K562 (cell line): Measurements from ENCODE around the gene CEMIP. TPM values are rescaled to one million over a fixed set of nuclear protein-coding genes. Genes with fewer than 3 reads are reported as not detected.

Source experiments
- CBFA2T3 ChIP-seq: fragments of 450-650 bp; IDR thresholded peaks from 2 replicates; pipeline ENCODE4 v1.6.1; 2017
- CREB1 ChIP-seq, 2 experiments: sonication (generic) in 1 of 2; formaldehyde crosslinking in 1 of 2; IDR thresholded peaks; 2 replicates each; pipeline versions ENCODE4 v1.6.1 to v1.8.0; 2012 to 2022; ENCODE audit warnings: inconsistent platforms in 1 of 2, mild to moderate bottlenecking in 1 of 2, missing genetic modification reagents in 1 of 2, moderate library complexity in 1 of 2
- ETS2 ChIP-seq: IDR thresholded peaks from 2 replicates; pipeline ENCODE4 v1.6.1; 2016; ENCODE audit warnings: borderline replicate concordance, missing genetic modification characterization, mild to moderate bottlenecking, moderate library complexity, missing compliant biosample characterization; ENCODE audit not compliant: poor library complexity, severe bottlenecking
- GATA2 ChIP-seq: sonication (generic); formaldehyde crosslinking; IDR thresholded peaks from 2 replicates; pipeline ENCODE4 v1.4.0; 2020; ENCODE audit warnings: mild to moderate bottlenecking, missing genetic modification reagents
- JUND ChIP-seq, 2 experiments: IDR thresholded peaks; 2 replicates in 1 of 2; 3 replicates in 1 of 2; pipeline ENCODE4 v1.6.1; 2011; ENCODE audit warnings: borderline replicate concordance in 2 of 2, low read depth in 2 of 2, low read length in 2 of 2, improper control_type of control experiment in 1 of 2, missing biosample characterization in 1 of 2, missing genetic modification characterization in 1 of 2, missing genetic modification reagents in 1 of 2
- PPARD ChIP-seq: fragments of 250-450 bp; sonication (Bioruptor Pico); IDR thresholded peaks from 2 replicates; pipeline ENCODE4 v1.8.0; 2022; ENCODE audit warnings: inconsistent platforms, mild to moderate bottlenecking, moderate library complexity
- RB1 ChIP-seq: fragments of 450-650 bp; IDR thresholded peaks from 2 replicates; pipeline ENCODE4 v1.6.1; 2017; ENCODE audit warnings: low read depth, mild to moderate bottlenecking
- RBBP5 ChIP-seq: fragments of 200-600 bp; sonication (generic); IDR thresholded peaks from 2 replicates; pipeline ENCODE4 v1.6.1; 2012; ENCODE audit warnings: borderline replicate concordance, mild to moderate bottlenecking, low read length, control low read depth, inconsistent platforms; ENCODE audit not compliant: insufficient read depth, poor library complexity, severe bottlenecking
- SAP30 ChIP-seq: fragments of 200-600 bp; sonication (generic); IDR thresholded peaks from 2 replicates; pipeline ENCODE4 v1.6.1; 2012; ENCODE audit warnings: borderline replicate concordance, low read depth, mild to moderate bottlenecking, moderate library complexity, low read length, control low read depth, inconsistent platforms; ENCODE audit not compliant: insufficient read depth, poor library complexity, severe bottlenecking
- SREBF2 ChIP-seq: sonication (generic); formaldehyde crosslinking; IDR thresholded peaks from 2 replicates; pipeline ENCODE4 v1.4.0; 2020; ENCODE audit warnings: mild to moderate bottlenecking, missing genetic modification reagents
- WHSC1 ChIP-seq: IDR thresholded peaks from one replicate; pipeline ENCODE4 v1.6.1; 2012; ENCODE audit warnings: low read length, control low read depth, inconsistent platforms
- polyA plus RNA-seq, 8 experiments: library from polyadenylated mRNA; depleted of rRNA in 4 of 8; stranded (reverse) in 5 of 8; unstranded in 3 of 8; fragments of >200 nt; fragmentation: Nextera tagmentation in 2 of 8; fragmentation: Illumina TruSeq in 1 of 8; extraction: Ambion mirVana in 2 of 8; extraction: Trizol in 1 of 8; gene quantifications; 2 replicates each; pipeline versions ENCODE4 v1.2.1 to v1.2.3, GENCODE V29; 2011 to 2014; ENCODE audit warnings: inconsistent platforms in 1 of 8, missing spikeins in 1 of 8
- total RNA-seq, 7 experiments: library from RNA; depleted of rRNA in 6 of 7; stranded (reverse); fragments of >200 nt in 6 of 7; fragmentation: Illumina TruSeq in 2 of 7; extraction: Trizol in 2 of 7; gene quantifications; 2 replicates each; pipeline versions ENCODE4 v1.2.1 to v1.2.3, GENCODE V29; 2011 to 2021; ENCODE audit warnings: low replicate concordance in 1 of 7
- TF ChIP-seq, protein P1 (sequence below), 2 experiments: IDR thresholded peaks in 1 of 2; conservative IDR thresholded peaks in 1 of 2; 2 replicates each; pipeline ENCODE4 v1.6.1; 2016; ENCODE audit warnings: low read depth in 2 of 2, mild to moderate bottlenecking in 1 of 2, missing compliant biosample characterization in 1 of 2, missing genetic modification characterization in 1 of 2, moderate library complexity in 1 of 2
- TF ChIP-seq, protein P2 (sequence below): sonication (generic); formaldehyde crosslinking; IDR thresholded peaks from 2 replicates; pipeline ENCODE4 v1.8.0; 2022; ENCODE audit warnings: missing genetic modification reagents, mild to moderate bottlenecking, borderline replicate concordance
- TF ChIP-seq, protein P3 (sequence below): fragments of 250-450 bp; sonication (Bioruptor Pico); IDR thresholded peaks from 2 replicates; pipeline ENCODE4 v1.6.1; 2021; ENCODE audit warnings: mild to moderate bottlenecking
- TF ChIP-seq, protein P4 (sequence below): fragments of 450-650 bp; IDR thresholded peaks from 2 replicates; pipeline ENCODE4 v1.7.0; 2016; ENCODE audit warnings: borderline replicate concordance
- TF ChIP-seq, protein P5 (sequence below): IDR thresholded peaks from 3 replicates; pipeline ENCODE4 v1.6.1; 2011; ENCODE audit warnings: borderline replicate concordance, mild to moderate bottlenecking; ENCODE audit not compliant: insufficient read length, insufficient read depth

The CEMIP gene
- total and polyA plus RNA-seq, 9 of the 15 experiments (the other 6 are each of a cell fraction or from before 2014, with no cell fraction given): 0.33 TPM; not detected in 8

DNA sequence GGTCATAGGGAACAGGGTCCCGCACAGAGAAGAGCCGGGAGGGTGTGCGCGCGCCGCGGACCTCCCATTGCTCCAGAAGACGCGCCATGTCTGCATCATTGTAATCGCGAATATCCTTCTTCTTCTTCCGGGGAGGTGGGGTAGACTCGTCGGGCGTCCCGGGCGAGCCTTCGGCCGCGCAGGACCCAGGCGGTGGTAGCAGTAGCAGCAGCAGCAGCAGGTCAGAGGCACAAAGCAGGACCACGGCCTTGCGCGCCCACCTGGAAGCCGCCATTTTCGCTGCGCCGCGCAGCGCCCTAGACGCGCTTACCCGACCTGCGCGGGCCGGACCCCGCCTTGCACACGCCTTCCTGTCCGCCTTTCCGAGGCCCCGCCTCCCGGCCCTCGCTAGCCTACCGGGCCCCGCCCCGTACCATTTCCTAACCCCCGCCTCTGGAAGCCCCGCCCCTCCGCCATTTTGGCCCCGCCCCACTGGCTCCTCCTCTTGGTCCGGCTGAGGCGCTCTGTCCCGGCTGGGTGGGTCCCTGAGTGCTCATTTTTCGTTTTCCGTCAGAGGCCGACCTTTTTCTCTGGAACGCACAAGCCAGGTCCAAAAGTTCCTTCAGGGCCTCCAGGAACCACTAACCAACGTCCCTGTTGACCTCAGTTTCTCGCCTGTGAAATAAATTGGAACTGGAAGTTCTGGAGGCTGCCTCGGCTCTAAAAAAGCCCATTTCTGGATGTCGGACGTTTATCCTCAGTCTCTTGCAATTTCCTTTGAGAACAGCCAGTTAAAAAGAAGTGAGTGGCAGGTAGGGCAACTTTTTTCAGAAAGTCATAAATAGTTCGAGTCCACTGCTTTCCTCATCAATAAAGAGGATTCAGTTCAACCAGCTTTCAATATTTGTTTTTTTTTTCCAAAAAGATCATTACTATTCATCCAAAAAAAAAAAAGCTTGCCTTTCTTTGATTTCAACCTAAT is 210.6 kb downstream of the CEMIP start, which contains the start of gene MESD (continued):
- TF ChIP-seq JUND (IDR thresholded peaks at IDR 0.05; ENCODE audit: borderline replicate concordance, low read depth, low read length): peak; percentile 14; the same call in 1 of the 2 replicates
- no peak for TF ChIP-seq JUND (tag; IDR thresholded peaks at IDR 0.05; ENCODE audit: borderline replicate concordance, low read depth, low read length)
- TF ChIP-seq, protein P1, sequence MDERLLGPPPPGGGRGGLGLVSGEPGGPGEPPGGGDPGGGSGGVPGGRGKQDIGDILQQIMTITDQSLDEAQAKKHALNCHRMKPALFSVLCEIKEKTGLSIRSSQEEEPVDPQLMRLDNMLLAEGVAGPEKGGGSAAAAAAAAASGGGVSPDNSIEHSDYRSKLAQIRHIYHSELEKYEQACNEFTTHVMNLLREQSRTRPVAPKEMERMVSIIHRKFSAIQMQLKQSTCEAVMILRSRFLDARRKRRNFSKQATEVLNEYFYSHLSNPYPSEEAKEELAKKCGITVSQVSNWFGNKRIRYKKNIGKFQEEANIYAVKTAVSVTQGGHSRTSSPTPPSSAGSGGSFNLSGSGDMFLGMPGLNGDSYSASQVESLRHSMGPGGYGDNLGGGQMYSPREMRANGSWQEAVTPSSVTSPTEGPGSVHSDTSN (CRISPR knock-in tag; IDR thresholded peaks at IDR 0.05; ENCODE audit: low read depth): no peak
- TF ChIP-seq, protein P1 (tag; conservative IDR thresholded peaks at IDR 0.05; ENCODE audit: low read depth): 0 out of 2 replicates have a peak, but pooled peaks have one; percentile 15
- no peak for TF ChIP-seq CBFA2T3
- TF ChIP-seq SAP30: no peak
- TF ChIP-seq GATA2: no peak
- no peak for TF ChIP-seq SREBF2 (CRISPR knock-in tag)
- TF ChIP-seq WHSC1: no peak
- peak; percentile 95 for TF ChIP-seq RBBP5
- TF ChIP-seq ETS2 (tag): no peak
- TF ChIP-seq, protein P2, sequence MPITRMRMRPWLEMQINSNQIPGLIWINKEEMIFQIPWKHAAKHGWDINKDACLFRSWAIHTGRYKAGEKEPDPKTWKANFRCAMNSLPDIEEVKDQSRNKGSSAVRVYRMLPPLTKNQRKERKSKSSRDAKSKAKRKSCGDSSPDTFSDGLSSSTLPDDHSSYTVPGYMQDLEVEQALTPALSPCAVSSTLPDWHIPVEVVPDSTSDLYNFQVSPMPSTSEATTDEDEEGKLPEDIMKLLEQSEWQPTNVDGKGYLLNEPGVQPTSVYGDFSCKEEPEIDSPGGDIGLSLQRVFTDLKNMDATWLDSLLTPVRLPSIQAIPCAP (CRISPR knock-in tag): no peak
- TF ChIP-seq PPARD (CRISPR knock-in tag): no peak
- TF ChIP-seq, protein P3, sequence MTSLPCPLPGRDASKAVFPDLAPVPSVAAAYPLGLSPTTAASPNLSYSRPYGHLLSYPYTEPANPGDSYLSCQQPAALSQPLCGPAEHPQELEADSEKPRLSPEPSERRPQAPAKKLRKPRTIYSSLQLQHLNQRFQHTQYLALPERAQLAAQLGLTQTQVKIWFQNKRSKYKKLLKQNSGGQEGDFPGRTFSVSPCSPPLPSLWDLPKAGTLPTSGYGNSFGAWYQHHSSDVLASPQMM (CRISPR knock-in tag): no peak
- TF ChIP-seq CREB1 (IDR thresholded peaks at IDR 0.05): peak; percentile 33; the same call in 1 of the 2 replicates
- TF ChIP-seq CREB1 (CRISPR knock-in tag; IDR thresholded peaks at IDR 0.05): 0 out of 2 replicates have a peak, but pooled peaks have one; percentile 53
- TF ChIP-seq, protein P4, sequence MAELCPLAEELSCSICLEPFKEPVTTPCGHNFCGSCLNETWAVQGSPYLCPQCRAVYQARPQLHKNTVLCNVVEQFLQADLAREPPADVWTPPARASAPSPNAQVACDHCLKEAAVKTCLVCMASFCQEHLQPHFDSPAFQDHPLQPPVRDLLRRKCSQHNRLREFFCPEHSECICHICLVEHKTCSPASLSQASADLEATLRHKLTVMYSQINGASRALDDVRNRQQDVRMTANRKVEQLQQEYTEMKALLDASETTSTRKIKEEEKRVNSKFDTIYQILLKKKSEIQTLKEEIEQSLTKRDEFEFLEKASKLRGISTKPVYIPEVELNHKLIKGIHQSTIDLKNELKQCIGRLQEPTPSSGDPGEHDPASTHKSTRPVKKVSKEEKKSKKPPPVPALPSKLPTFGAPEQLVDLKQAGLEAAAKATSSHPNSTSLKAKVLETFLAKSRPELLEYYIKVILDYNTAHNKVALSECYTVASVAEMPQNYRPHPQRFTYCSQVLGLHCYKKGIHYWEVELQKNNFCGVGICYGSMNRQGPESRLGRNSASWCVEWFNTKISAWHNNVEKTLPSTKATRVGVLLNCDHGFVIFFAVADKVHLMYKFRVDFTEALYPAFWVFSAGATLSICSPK: no peak
- TF ChIP-seq, protein P5, sequence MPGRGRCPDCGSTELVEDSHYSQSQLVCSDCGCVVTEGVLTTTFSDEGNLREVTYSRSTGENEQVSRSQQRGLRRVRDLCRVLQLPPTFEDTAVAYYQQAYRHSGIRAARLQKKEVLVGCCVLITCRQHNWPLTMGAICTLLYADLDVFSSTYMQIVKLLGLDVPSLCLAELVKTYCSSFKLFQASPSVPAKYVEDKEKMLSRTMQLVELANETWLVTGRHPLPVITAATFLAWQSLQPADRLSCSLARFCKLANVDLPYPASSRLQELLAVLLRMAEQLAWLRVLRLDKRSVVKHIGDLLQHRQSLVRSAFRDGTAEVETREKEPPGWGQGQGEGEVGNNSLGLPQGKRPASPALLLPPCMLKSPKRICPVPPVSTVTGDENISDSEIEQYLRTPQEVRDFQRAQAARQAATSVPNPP: no peak
- TF ChIP-seq RB1: peak; percentile 87; the same call in 1 of the 2 replicates
